Uterus (tissue), 4 donors: ENCODE measurements around the gene FILIP1. TPM values are rescaled to one million over a fixed set of nuclear protein-coding genes. Genes with fewer than 3 reads are reported as not detected.

Experiments
- DNase-seq, 2 donors: peaks; one replicate each; pipeline ENCODE4 v3.0.0-alpha.2; 2019 to 2020
- H3K27ac ChIP-seq, 2 donors: fragments of 200-600 bp; sonication (generic); 1 replicate in 1 of 2; 2 replicates in 1 of 2; pipeline ENCODE4 v1.5.1; 2016 to 2018
- H3K27me3 ChIP-seq, 2 donors: fragments of 200-600 bp; sonication (generic); one replicate each; pipeline ENCODE4 v1.5.1; 2018 to 2019; ENCODE audit warnings: control low read depth in 1 of 2
- H3K36me3 ChIP-seq, 2 donors: fragments of 200-600 bp; sonication (generic); one replicate each; pipeline ENCODE4 v1.5.1; 2019; ENCODE audit warnings: control low read depth in 1 of 2
- H3K4me1 ChIP-seq, 2 donors: fragments of 200-600 bp; sonication (generic); one replicate each; pipeline ENCODE4 v1.5.1; 2018 to 2019; ENCODE audit warnings: control low read depth in 1 of 2
- H3K4me3 ChIP-seq, 2 donors: fragments of 200-600 bp; sonication (generic); 1 replicate in 1 of 2; 2 replicates in 1 of 2; pipeline ENCODE4 v1.5.1; 2018 to 2019; ENCODE audit warnings: mild to moderate bottlenecking in 1 of 2
- H3K9me3 ChIP-seq, 2 donors: fragments of 200-600 bp; sonication (generic); one replicate each; pipeline ENCODE4 v1.5.1; 2019; ENCODE audit warnings: control low read depth in 1 of 2
- CTCF ChIP-seq, 4 experiments: fragments of 200-600 bp in 2 of 4; fragments of 450-650 bp in 2 of 4; sonication (generic) in 2 of 4; IDR thresholded peaks; one replicate each; pipeline ENCODE4 v1.5.1; 2016 to 2019; ENCODE audit warnings: antibody characterized with exemption in 4 of 4, mild to moderate bottlenecking in 2 of 4, moderate library complexity in 1 of 4
- POLR2A ChIP-seq, 2 donors: fragments of 450-650 bp; IDR thresholded peaks; one replicate each; pipeline ENCODE4 v1.6.1; 2016; ENCODE audit warnings: antibody characterized with exemption in 2 of 2, mild to moderate bottlenecking in 1 of 2, moderate library complexity in 1 of 2
- intact Hi-C: fragments of 100-400 bp; cut with DNase I; formaldehyde crosslinking; loops from one replicate; pipeline ENCODE4 v1.15.1; 2023; ENCODE audit warnings: low total_unique reads
- total RNA-seq, 4 donors: library from RNA; depleted of rRNA in 3 of 4; stranded (reverse); fragments of >200 nt in 3 of 4; gene quantifications; one replicate each; pipeline versions ENCODE4 v1.1.0 to v1.2.4, GENCODE V29; 2014 to 2023
- donor health status: DM: yes; HTN: yes; CAD: no.

Gene FILIP1
- total RNA-seq, 4 donors from 2014 or later, result 4.7 to 23.1 (median 12.5) TPM

DNA sequence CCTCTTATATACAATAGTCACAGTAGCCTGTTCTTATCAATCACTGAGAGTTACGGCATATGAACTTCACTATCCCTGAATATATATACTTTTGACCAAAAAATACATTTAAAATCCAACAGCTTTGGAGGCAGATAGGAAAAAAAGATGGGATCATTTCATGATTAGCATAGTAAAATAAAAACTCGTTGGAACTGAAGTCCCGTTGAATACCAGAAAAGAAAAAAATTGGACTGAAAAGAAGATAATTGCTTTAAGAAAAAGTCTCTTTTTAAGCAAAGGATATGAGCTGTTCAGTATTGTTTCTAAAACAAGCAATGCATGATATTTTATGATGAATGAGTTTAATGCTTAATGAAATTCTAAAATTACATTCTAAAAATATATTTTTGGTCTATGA lies 4.4 kb upstream of the FILIP1 start:
- no peak for DNase-seq
- intact Hi-C loops, result no loop called here
- no peaks in the 10 kb centered on the region for H3K27me3 ChIP-seq
- H3K9me3 ChIP-seq, result no peaks in the 10 kb centered on the region
- TF ChIP-seq POLR2A (IDR thresholded peaks at IDR 0.05) (no peak), CTCF (IDR thresholded peaks at IDR 0.05) (no peak)
- H3K4me1 ChIP-seq, result peaks cover 0 to 4% of the 10 kb centered on the region in 2 donors
- H3K36me3 ChIP-seq, result no peaks in the 10 kb centered on the region
- H3K27ac ChIP-seq, result no peak overlapping the region
- no peak overlapping the region for H3K4me3 ChIP-seq

- H3K27ac ChIP-seq, result peak overlapping the region; percentile 91 to 97
- H3K4me1 ChIP-seq, result peaks cover 0 to 4% of the 10 kb centered on the region in 2 donors
- H3K36me3 ChIP-seq, result no peaks in the 10 kb centered on the region
- no peak for DNase-seq
- no peak overlapping the region for H3K4me3 ChIP-seq
- TF ChIP-seq CTCF (IDR thresholded peaks at IDR 0.05) (no peak), POLR2A (IDR thresholded peaks at IDR 0.05) (no peak)
- H3K27me3 ChIP-seq, result no peaks in the 10 kb centered on the region
- H3K9me3 ChIP-seq, result no peaks in the 10 kb centered on the region
- intact Hi-C loops, result no loop called here
Observed at GRCh38 chr6:75495011-75495410, 1.4 kb upstream of the FILIP1 start.

GRCh38 chr6:75494290-75494689 lies 690 bp upstream of the FILIP1 start:
- Histone ChIP-seq H3K27me3 (no peaks in the 10 kb centered on the region), H3K4me3 (peak overlapping the region in 1 of 2 donors; percentile 43), H3K27ac (peak overlapping the region; percentile 91 to 97), H3K9me3 (no peaks in the 10 kb centered on the region), H3K36me3 (no peaks in the 10 kb centered on the region), H3K4me1 (peaks cover 0 to 4% of the 10 kb centered on the region in 2 donors)
- no peak for TF ChIP-seq CTCF (IDR thresholded peaks at IDR 0.05)
- no peak for TF ChIP-seq POLR2A (IDR thresholded peaks at IDR 0.05)
- intact Hi-C loops, result no loop called here
- DNase-seq, result no peak

DNA sequence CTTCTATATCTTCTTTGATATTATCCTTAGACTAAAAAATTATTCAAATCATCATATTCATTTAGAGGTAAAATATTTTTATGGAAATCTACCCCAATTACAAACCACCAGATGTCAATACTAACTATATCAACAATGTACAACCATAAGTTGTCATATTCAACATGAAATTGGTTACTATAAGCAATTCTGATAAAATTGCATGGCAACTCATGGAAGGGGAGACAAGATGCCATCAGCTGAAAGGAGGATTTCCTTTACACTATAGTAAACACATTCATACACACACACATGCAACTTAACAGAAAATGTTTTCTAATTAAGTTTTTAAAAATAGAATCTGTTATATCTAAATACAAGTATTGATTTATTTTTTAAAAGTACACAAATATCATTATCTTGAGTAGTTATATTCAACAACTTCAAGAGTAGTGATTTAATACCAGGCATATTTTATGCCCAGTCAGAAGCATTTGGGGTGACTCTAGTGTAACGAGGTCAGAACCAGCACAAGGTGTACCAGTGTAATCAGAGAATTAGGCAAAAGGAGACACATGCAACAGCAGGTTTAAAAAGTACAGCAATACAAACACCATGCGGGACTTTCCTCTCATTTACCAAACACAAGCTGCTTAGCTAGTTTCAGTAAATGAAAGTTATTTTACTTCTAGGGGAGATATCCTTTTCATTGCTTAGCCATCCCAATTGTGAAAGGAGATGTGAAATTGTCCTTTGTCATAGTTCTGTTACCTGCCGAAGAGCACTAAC lies 1.0 kb downstream of the FILIP1 start:
- DNase-seq, result no peak
- Histone ChIP-seq H3K4me1 (peaks cover 0 to 9% of the 10 kb centered on the region in 2 donors), H3K27ac (peak overlapping the region; percentile 91 to 97), H3K27me3 (no peaks in the 10 kb centered on the region), H3K4me3 (peak overlapping the region; percentile 43 to 47), H3K36me3 (no peaks in the 10 kb centered on the region), H3K9me3 (no peaks in the 10 kb centered on the region)
- intact Hi-C loops, result no loop called here
- TF ChIP-seq POLR2A (IDR thresholded peaks at IDR 0.05) (no peak), CTCF (IDR thresholded peaks at IDR 0.05) (no peak)

- no peaks in the 10 kb centered on the region for H3K9me3 ChIP-seq
Observed at GRCh38 chr6:75491291-75491690, 2.3 kb downstream of the FILIP1 start.

More at GRCh38 chr6:75491291-75491690, 2.3 kb downstream of the FILIP1 start:
- no peaks in the 10 kb centered on the region for H3K27me3 ChIP-seq
- peaks cover 0 to 13% of the 10 kb centered on the region in 2 donors for H3K4me1 ChIP-seq
- peak overlapping the region; percentile 9 to 47 for H3K4me3 ChIP-seq
- TF ChIP-seq POLR2A (IDR thresholded peaks at IDR 0.05) (no peak), CTCF (IDR thresholded peaks at IDR 0.05) (no peak)
- DNase-seq, result no peak
- intact Hi-C loops, result no loop called here
- H3K27ac ChIP-seq, result peak overlapping the region; percentile 91 to 97
- no peaks in the 10 kb centered on the region for H3K36me3 ChIP-seq
